CD4-positive, alpha-beta T cell treated with Interleukin-17A for 4 hours (primary cell): ENCODE data around the gene ADPRM.
A peak's percentile ranks its signal among the peaks of the same experiment; 100 is the strongest.
"Not testable (repeated sequence)": the region's sequence is repeated elsewhere in the genome, so short reads cannot be mapped to it uniquely, and the experiment has no call there.

Experiments
- DNase-seq: peaks from one replicate; pipeline ENCODE4 v3.0.0-alpha.2; 2020; ENCODE audit warnings: mixed read lengths

The ADPRM gene

GRCh38 chr17:10697092-10698081, at the start of gene ADPRM, which contains the start of gene SCO1:
TSS of gene ADPRM (plus strand) at chr17:10697594. CDS start at chr17:10704927, 7,333 bp downstream.
TSS of gene SCO1 (minus strand) at chr17:10697533. CDS start at chr17:10697507, 26 bp downstream.
- DNase-seq, result peak; percentile 91

- DNase-seq, result no peak
Observed at GRCh38 chr17:10648381-10648780, 49.0 kb upstream of the ADPRM start.

GRCh38 chr17:10648956-10649355, 48.4 kb upstream of the ADPRM start:
- DNase-seq, result no peak

- no peak for DNase-seq
Observed at GRCh38 chr17:10649602-10650001, 47.8 kb upstream of the ADPRM start.

- DNase-seq, result no peak
Observed at GRCh38 chr17:10651927-10652326, 45.5 kb upstream of the ADPRM start.

GRCh38 chr17:10652984-10653659, 44.3 kb upstream of the ADPRM start:
- no peak for DNase-seq

GRCh38 chr17:10653987-10654386, 43.4 kb upstream of the ADPRM start:
- DNase-seq, result no peak

GRCh38 chr17:10657148-10657547, 40.2 kb upstream of the ADPRM start, which contains the start of gene MYH3:
TSS of gene MYH3 (minus strand) at chr17:10657309. CDS start at chr17:10655064, 2,245 bp downstream.
- DNase-seq, result no peak

- DNase-seq, result no peak
Observed at GRCh38 chr17:10657879-10658278, 39.5 kb upstream of the ADPRM start.

- DNase-seq, result no peak
Observed at GRCh38 chr17:10661437-10661836, 36.0 kb upstream of the ADPRM start.

- no peak for DNase-seq
Observed at GRCh38 chr17:10663231-10663630, 34.2 kb upstream of the ADPRM start.

- no peak for DNase-seq
Observed at GRCh38 chr17:10664571-10664970, 32.8 kb upstream of the ADPRM start.

- DNase-seq, result no peak
Observed at GRCh38 chr17:10666906-10667305, 30.5 kb upstream of the ADPRM start.

GRCh38 chr17:10668775-10669174, 28.6 kb upstream of the ADPRM start:
- no peak for DNase-seq

- no peak for DNase-seq
Observed at GRCh38 chr17:10673312-10673711, 24.1 kb upstream of the ADPRM start.

- DNase-seq, result no peak
Observed at GRCh38 chr17:10674704-10675103, 22.7 kb upstream of the ADPRM start.

- no peak for DNase-seq
Observed at GRCh38 chr17:10681866-10682446, 15.4 kb upstream of the ADPRM start.

- no peak for DNase-seq
Observed at GRCh38 chr17:10683853-10684252, 13.5 kb upstream of the ADPRM start.

GRCh38 chr17:10687499-10687898, 9.9 kb upstream of the ADPRM start:
- DNase-seq, result no peak

GRCh38 chr17:10695875-10696407, 1.5 kb upstream of the ADPRM start:
- not testable (repeated sequence) for DNase-seq

- DNase-seq, result no peak
Observed at GRCh38 chr17:10698096-10698818, 863 bp downstream of the ADPRM start.

- DNase-seq, result peak; percentile 52
Observed at GRCh38 chr17:10699856-10700255, 2.5 kb downstream of the ADPRM start.
